Mesendoderm (in vitro differentiated cells): Measurements from ENCODE around the gene GFM1.
A peak's percentile ranks its signal among the peaks of the same experiment; 100 is the strongest.

Experiments used
- DNase-seq: peaks from one replicate; pipeline ENCODE4 v3.0.0; 2013
- H2AK5ac ChIP-seq: 2 replicates; pipeline ENCODE4 v1.6.1; 2013; ENCODE audit warnings: low read length, inconsistent platforms
- H2BK120ac ChIP-seq: 2 replicates; pipeline ENCODE4 v1.6.1; 2013; ENCODE audit warnings: low read depth, mild to moderate bottlenecking, low read length, moderate library complexity, mixed read lengths
- H2BK15ac ChIP-seq: replicated peaks from 2 replicates; pipeline ENCODE4 v1.6.1; 2013; ENCODE audit warnings: low read depth, mild to moderate bottlenecking, moderate library complexity
- H2BK5ac ChIP-seq: 2 replicates; pipeline ENCODE4 v1.6.1; 2013; ENCODE audit warnings: low read length, inconsistent platforms
- H3K18ac ChIP-seq: 2 replicates; pipeline ENCODE4 v1.6.1; 2013; ENCODE audit warnings: mild to moderate bottlenecking, low read length, mixed read lengths
- H3K23ac ChIP-seq: one replicate; pipeline ENCODE4 v1.6.1; 2013; ENCODE audit warnings: low read length
- H3K27ac ChIP-seq: 2 replicates; pipeline ENCODE4 v1.5.1; 2013; ENCODE audit warnings: low read depth, mild to moderate bottlenecking, inconsistent platforms, low read length, moderate library complexity
- H3K27me3 ChIP-seq: 2 replicates; pipeline ENCODE4 v1.6.1; 2013; ENCODE audit warnings: low read length, control low read depth, mild to moderate bottlenecking, inconsistent platforms; ENCODE audit not compliant: insufficient read depth, poor library complexity
- H3K36me3 ChIP-seq: 2 replicates; pipeline ENCODE4 v1.6.1; 2013; ENCODE audit warnings: low read length, inconsistent platforms; ENCODE audit not compliant: control insufficient read depth, insufficient read depth
- H3K4ac ChIP-seq: one replicate; pipeline ENCODE4 v1.6.1; 2013; ENCODE audit warnings: low read depth, mild to moderate bottlenecking, low read length, moderate library complexity
- H3K4me1 ChIP-seq: 2 replicates; pipeline ENCODE4 v1.6.1; 2013; ENCODE audit warnings: low read depth, low read length, inconsistent platforms; ENCODE audit not compliant: control insufficient read depth
- H3K4me2 ChIP-seq: 2 replicates; pipeline ENCODE4 v1.6.1; 2013; ENCODE audit warnings: low read length
- H3K4me3 ChIP-seq: 2 replicates; pipeline ENCODE4 v1.5.1; 2013; ENCODE audit warnings: mild to moderate bottlenecking, low read length
- H3K56ac ChIP-seq: one replicate; pipeline ENCODE4 v1.6.1; 2013; ENCODE audit warnings: low read length
- H3K79me1 ChIP-seq: 2 replicates; pipeline ENCODE4 v1.6.1; 2013; ENCODE audit warnings: low read length, inconsistent platforms
- H3K79me2 ChIP-seq: 2 replicates; pipeline ENCODE4 v1.6.1; 2013; ENCODE audit warnings: mild to moderate bottlenecking, low read length; ENCODE audit not compliant: control insufficient read depth, insufficient read depth
- H3K9ac ChIP-seq: 2 replicates; pipeline ENCODE4 v1.6.1; 2013; ENCODE audit warnings: low read length, inconsistent platforms
- H4K5ac ChIP-seq: one replicate; pipeline ENCODE4 v1.6.1; 2013; ENCODE audit warnings: low read length
- H4K8ac ChIP-seq: one replicate; pipeline ENCODE4 v1.6.1; 2013; ENCODE audit warnings: low read depth, mild to moderate bottlenecking, control low read depth, low read length, moderate library complexity
- WGBS: extraction: QIAGEN DNeasy Blood & Tissue Kit; methylation state at CpG from one replicate; pipeline ENCODE4 v1.1.7; 2013; ENCODE audit warnings: low lambda C conversion rate, missing lambda C conversion rate; ENCODE audit not compliant: insufficient coverage; ENCODE audit errors: extremely low coverage; 5-methylcytosine and 5-hydroxymethylcytosine counted together

The GFM1 gene

GRCh38 chr3:158710601-158711000, 66.3 kb downstream of the GFM1 start:
- Histone ChIP-seq H3K9ac (no peak overlapping the region), H3K79me2 (no peaks in the 10 kb centered on the region), H3K23ac (no peak overlapping the region), H3K56ac (no peak overlapping the region), H3K18ac (no peak overlapping the region), H4K5ac (no peak overlapping the region), H4K8ac (no peak overlapping the region), H3K4me1 (peaks cover 6% of the 10 kb centered on the region), H3K4ac (no peak overlapping the region), H3K27ac (no peak overlapping the region), H2BK120ac (no peak overlapping the region), H3K4me3 (no peak overlapping the region), H3K4me2 (no peak overlapping the region), H3K36me3 (no peaks in the 10 kb centered on the region), H2BK15ac (no peak overlapping the region), H2AK5ac (no peak overlapping the region), H2BK5ac (no peak overlapping the region), H3K79me1 (no peaks in the 10 kb centered on the region), H3K27me3 (no peaks in the 10 kb centered on the region)
- no peak for DNase-seq
- WGBS = no CpG with 5 or more reads among the region's 4 CpGs

GRCh38 chr3:158711886-158712285, 67.6 kb downstream of the GFM1 start:
- no peaks in the 10 kb centered on the region for H3K27me3 ChIP-seq
- no peak overlapping the region for H3K4me2 ChIP-seq
- no peak overlapping the region for H4K5ac ChIP-seq
- H3K18ac ChIP-seq = no peak overlapping the region
- H3K79me2 ChIP-seq = no peaks in the 10 kb centered on the region
- H2BK5ac ChIP-seq = no peak overlapping the region
- H4K8ac ChIP-seq = no peak overlapping the region
- no peak overlapping the region for H2AK5ac ChIP-seq
- H2BK120ac ChIP-seq = no peak overlapping the region
- no CpG with 5 or more reads among the region's 1 CpG for WGBS
- no peak overlapping the region for H2BK15ac ChIP-seq
- no peak overlapping the region for H3K4ac ChIP-seq
- H3K56ac ChIP-seq = no peak overlapping the region
- no peak overlapping the region for H3K9ac ChIP-seq
- peak; percentile 30 for DNase-seq
- H3K4me3 ChIP-seq = no peak overlapping the region
- peaks cover 6% of the 10 kb centered on the region for H3K4me1 ChIP-seq
- no peaks in the 10 kb centered on the region for H3K36me3 ChIP-seq
- H3K79me1 ChIP-seq = no peaks in the 10 kb centered on the region
- H3K27ac ChIP-seq = no peak overlapping the region
- H3K23ac ChIP-seq = no peak overlapping the region

DNA sequence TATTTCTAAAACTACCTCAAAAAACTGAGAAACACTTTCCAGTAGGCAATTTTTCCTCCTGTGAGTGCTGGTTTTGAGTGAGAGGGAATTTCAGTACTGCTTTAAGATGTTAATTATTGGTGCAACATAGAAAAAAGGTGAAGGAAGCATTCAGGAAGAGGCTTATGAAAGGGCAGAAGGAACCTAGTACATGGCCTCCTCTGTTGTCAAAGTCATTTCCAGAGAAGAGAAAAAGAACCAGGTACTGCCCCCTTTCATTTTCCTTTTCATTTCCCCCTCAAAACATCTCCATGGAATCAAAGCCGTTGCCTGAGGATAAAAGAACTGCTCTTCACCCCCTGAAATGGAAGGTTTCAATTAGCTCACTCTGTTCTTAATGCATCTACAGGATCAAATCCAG, 68.1 kb downstream of the GFM1 start:
- DNase-seq = no peak
- Histone ChIP-seq H3K79me2 (no peaks in the 10 kb centered on the region), H3K9ac (no peak overlapping the region), H3K4me1 (peaks cover 6% of the 10 kb centered on the region), H2BK120ac (no peak overlapping the region), H4K5ac (no peak overlapping the region), H3K27ac (no peak overlapping the region), H2AK5ac (no peak overlapping the region), H3K4me3 (no peak overlapping the region), H3K18ac (no peak overlapping the region), H3K36me3 (no peaks in the 10 kb centered on the region), H3K23ac (no peak overlapping the region), H3K4ac (no peak overlapping the region), H3K56ac (no peak overlapping the region), H2BK5ac (no peak overlapping the region), H3K4me2 (no peak overlapping the region), H3K79me1 (no peaks in the 10 kb centered on the region), H4K8ac (no peak overlapping the region), H3K27me3 (no peaks in the 10 kb centered on the region), H2BK15ac (no peak overlapping the region)
- WGBS = no CpG with 5 or more reads among the region's 1 CpG

GRCh38 chr3:158713094-158713499, 68.8 kb downstream of the GFM1 start:
- no peak overlapping the region for H3K9ac ChIP-seq
- H3K36me3 ChIP-seq = no peaks in the 10 kb centered on the region
- H3K79me1 ChIP-seq = no peaks in the 10 kb centered on the region
- H3K4me3 ChIP-seq = no peak overlapping the region
- H3K18ac ChIP-seq = peak overlapping the region; percentile 53
- peak overlapping the region; percentile 52 for H3K23ac ChIP-seq
- no peak overlapping the region for H2BK15ac ChIP-seq
- H4K8ac ChIP-seq = no peak overlapping the region
- no peak overlapping the region for H3K4me2 ChIP-seq
- no peak overlapping the region for H3K56ac ChIP-seq
- no peak overlapping the region for H2AK5ac ChIP-seq
- H3K4me1 ChIP-seq = peaks cover 6% of the 10 kb centered on the region
- H3K79me2 ChIP-seq = no peaks in the 10 kb centered on the region
- peak overlapping the region; percentile 59 for H3K27ac ChIP-seq
- H3K27me3 ChIP-seq = no peaks in the 10 kb centered on the region
- no peak overlapping the region for H3K4ac ChIP-seq
- no peak overlapping the region for H2BK5ac ChIP-seq
- peak; percentile 90 for DNase-seq
- no peak overlapping the region for H4K5ac ChIP-seq
- no CpG with 5 or more reads among the region's 9 CpGs for WGBS
- H2BK120ac ChIP-seq = no peak overlapping the region

- Histone ChIP-seq H4K8ac (no peak overlapping the region), H2BK15ac (no peak overlapping the region), H3K36me3 (no peaks in the 10 kb centered on the region), H3K27me3 (no peaks in the 10 kb centered on the region), H3K4me2 (no peak overlapping the region), H3K79me1 (no peaks in the 10 kb centered on the region), H3K79me2 (no peaks in the 10 kb centered on the region), H3K4me1 (peaks cover 6% of the 10 kb centered on the region), H3K27ac (no peak overlapping the region), H3K56ac (no peak overlapping the region), H4K5ac (no peak overlapping the region), H3K9ac (no peak overlapping the region), H2BK5ac (no peak overlapping the region), H2AK5ac (no peak overlapping the region), H3K4ac (no peak overlapping the region), H2BK120ac (no peak overlapping the region), H3K23ac (no peak overlapping the region), H3K4me3 (no peak overlapping the region), H3K18ac (no peak overlapping the region)
- WGBS = no CpG with 5 or more reads among the region's 2 CpGs
- no peak for DNase-seq
Measured at GRCh38 chr3:158717576-158717975, 73.2 kb downstream of the GFM1 start.

- no peaks in the 10 kb centered on the region for H3K36me3 ChIP-seq
- no peak overlapping the region for H2AK5ac ChIP-seq
- no peak for DNase-seq
- no peak overlapping the region for H3K23ac ChIP-seq
- no peak overlapping the region for H3K56ac ChIP-seq
- no peak overlapping the region for H3K4ac ChIP-seq
- H3K4me1 ChIP-seq = no peaks in the 10 kb centered on the region
- no peak overlapping the region for H3K4me3 ChIP-seq
- H3K18ac ChIP-seq = no peak overlapping the region
- H3K79me1 ChIP-seq = no peaks in the 10 kb centered on the region
- no peak overlapping the region for H4K8ac ChIP-seq
- H4K5ac ChIP-seq = no peak overlapping the region
- H3K79me2 ChIP-seq = no peaks in the 10 kb centered on the region
- no peak overlapping the region for H2BK5ac ChIP-seq
- no peak overlapping the region for H2BK120ac ChIP-seq
- no peaks in the 10 kb centered on the region for H3K27me3 ChIP-seq
- H3K4me2 ChIP-seq = no peak overlapping the region
- WGBS = no CpG with 5 or more reads among the region's 5 CpGs
- H3K27ac ChIP-seq = no peak overlapping the region
- H2BK15ac ChIP-seq = no peak overlapping the region
- no peak overlapping the region for H3K9ac ChIP-seq
Measured at GRCh38 chr3:158718490-158719170, 74.3 kb downstream of the GFM1 start.
